GM12875 (cell line): ENCODE data around the gene PURB.
A peak's percentile ranks its signal among the peaks of the same experiment; 100 is the strongest.

Experiments
- H3K4me3 ChIP-seq: one replicate; pipeline ENCODE4 v1.5.1; 2011; ENCODE audit warnings: low read depth, low read length, control low read depth
- CTCF ChIP-seq: IDR thresholded peaks from 2 replicates; pipeline ENCODE4 v1.5.1; 2011; ENCODE audit warnings: low read depth, mild to moderate bottlenecking, control low read depth, inconsistent platforms, low read length, moderate library complexity, borderline replicate concordance; ENCODE audit not compliant: insufficient read depth

The PURB gene

GRCh38 chr7:44891791-44892190, 6.5 kb upstream of the PURB start:
- H3K4me3 ChIP-seq, result no peak overlapping the region
- no peak for TF ChIP-seq CTCF

GRCh38 chr7:44891372-44891771, 6.0 kb upstream of the PURB start:
- H3K4me3 ChIP-seq, result no peak overlapping the region
- no peak for TF ChIP-seq CTCF

- H3K4me3 ChIP-seq, result no peak overlapping the region
- TF ChIP-seq CTCF, result no peak
These were observed 3.9 kb upstream of the PURB start for GRCh38 chr7:44889086-44889781.

GRCh38 chr7:44887293-44887692, 2.0 kb upstream of the PURB start:
- no peak for TF ChIP-seq CTCF
- no peak overlapping the region for H3K4me3 ChIP-seq

GRCh38 chr7:44884621-44885393, 523 bp downstream of the PURB start:
- peak overlapping the region; percentile 96 for H3K4me3 ChIP-seq

GRCh38 chr7:44883961-44884620, 1.2 kb downstream of the PURB start:
- H3K4me3 ChIP-seq, result peak overlapping the region; percentile 96
- TF ChIP-seq CTCF, result no peak

More at GRCh38 chr7:44884621-44885393, 523 bp downstream of the PURB start:
- no peak for TF ChIP-seq CTCF
